ENCODE results near the gene HAO1.

DNA sequence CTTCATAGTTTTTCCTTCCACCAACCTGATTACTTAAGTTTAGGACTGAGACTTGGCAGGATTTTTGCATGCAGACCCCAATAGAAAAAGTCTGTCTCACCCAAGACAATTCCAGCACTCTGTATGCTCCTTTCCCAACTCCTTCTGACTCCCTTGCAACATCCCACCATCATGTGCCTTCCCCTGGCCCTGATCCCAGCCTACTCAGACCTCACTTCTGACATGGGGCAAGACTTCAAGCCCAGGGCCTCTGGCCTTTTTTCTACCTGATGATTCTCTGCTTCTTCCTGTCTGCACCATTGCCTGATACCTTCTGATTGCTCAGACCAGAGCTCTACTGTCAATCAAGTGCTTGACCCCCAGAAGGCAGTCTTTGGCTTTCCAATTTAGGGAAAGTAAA is 96.6 kb downstream of the HAO1 start:
- TF ChIP-seq, protein P1, sequence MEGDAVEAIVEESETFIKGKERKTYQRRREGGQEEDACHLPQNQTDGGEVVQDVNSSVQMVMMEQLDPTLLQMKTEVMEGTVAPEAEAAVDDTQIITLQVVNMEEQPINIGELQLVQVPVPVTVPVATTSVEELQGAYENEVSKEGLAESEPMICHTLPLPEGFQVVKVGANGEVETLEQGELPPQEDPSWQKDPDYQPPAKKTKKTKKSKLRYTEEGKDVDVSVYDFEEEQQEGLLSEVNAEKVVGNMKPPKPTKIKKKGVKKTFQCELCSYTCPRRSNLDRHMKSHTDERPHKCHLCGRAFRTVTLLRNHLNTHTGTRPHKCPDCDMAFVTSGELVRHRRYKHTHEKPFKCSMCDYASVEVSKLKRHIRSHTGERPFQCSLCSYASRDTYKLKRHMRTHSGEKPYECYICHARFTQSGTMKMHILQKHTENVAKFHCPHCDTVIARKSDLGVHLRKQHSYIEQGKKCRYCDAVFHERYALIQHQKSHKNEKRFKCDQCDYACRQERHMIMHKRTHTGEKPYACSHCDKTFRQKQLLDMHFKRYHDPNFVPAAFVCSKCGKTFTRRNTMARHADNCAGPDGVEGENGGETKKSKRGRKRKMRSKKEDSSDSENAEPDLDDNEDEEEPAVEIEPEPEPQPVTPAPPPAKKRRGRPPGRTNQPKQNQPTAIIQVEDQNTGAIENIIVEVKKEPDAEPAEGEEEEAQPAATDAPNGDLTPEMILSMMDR (optimal IDR thresholded peaks at IDR 0.05 in 1 of 3, IDR thresholded peaks at IDR 0.05 in 1 of 3, conservative IDR thresholded peaks at IDR 0.05 in 1 of 3; ENCODE audit: extremely low read depth in 1 of 3, insufficient read depth in 2 of 3, low read length in 3 of 3) = no peak
- TF ChIP-seq EZH2 (IDR thresholded peaks at IDR 0.05; ENCODE audit: low read length) = no peak
